Upper lobe of left lung (tissue), 4 donors: Measurements from ENCODE around the gene HJV.

ENCODE experiments used
- EP300 ChIP-seq, 4 donors: sonication (generic); formaldehyde crosslinking; IDR thresholded peaks; one replicate each; pipeline ENCODE4 v1.5.1; 2017; ENCODE audit warnings: antibody characterized with exemption in 4 of 4, control low read depth in 2 of 4
- POLR2A ChIP-seq, 4 donors: fragments of 450-650 bp; IDR thresholded peaks; one replicate each; pipeline ENCODE4 v1.5.1; 2016 to 2017; ENCODE audit warnings: antibody characterized with exemption in 4 of 4, mild to moderate bottlenecking in 2 of 4
- POLR2AphosphoS5 ChIP-seq, 2 donors: sonication (generic); formaldehyde crosslinking; IDR thresholded peaks; one replicate each; pipeline ENCODE4 v1.5.1; 2017; ENCODE audit warnings: antibody characterized with exemption in 2 of 2
- TF ChIP-seq, protein P1 (sequence below), 6 experiments: fragments of 450-650 bp in 4 of 6; fragments of 200-600 bp in 2 of 6; sonication (generic) in 2 of 6; IDR thresholded peaks; one replicate each; pipeline ENCODE4 v1.5.1; 2016 to 2019; ENCODE audit warnings: antibody characterized with exemption in 6 of 6

DNA sequence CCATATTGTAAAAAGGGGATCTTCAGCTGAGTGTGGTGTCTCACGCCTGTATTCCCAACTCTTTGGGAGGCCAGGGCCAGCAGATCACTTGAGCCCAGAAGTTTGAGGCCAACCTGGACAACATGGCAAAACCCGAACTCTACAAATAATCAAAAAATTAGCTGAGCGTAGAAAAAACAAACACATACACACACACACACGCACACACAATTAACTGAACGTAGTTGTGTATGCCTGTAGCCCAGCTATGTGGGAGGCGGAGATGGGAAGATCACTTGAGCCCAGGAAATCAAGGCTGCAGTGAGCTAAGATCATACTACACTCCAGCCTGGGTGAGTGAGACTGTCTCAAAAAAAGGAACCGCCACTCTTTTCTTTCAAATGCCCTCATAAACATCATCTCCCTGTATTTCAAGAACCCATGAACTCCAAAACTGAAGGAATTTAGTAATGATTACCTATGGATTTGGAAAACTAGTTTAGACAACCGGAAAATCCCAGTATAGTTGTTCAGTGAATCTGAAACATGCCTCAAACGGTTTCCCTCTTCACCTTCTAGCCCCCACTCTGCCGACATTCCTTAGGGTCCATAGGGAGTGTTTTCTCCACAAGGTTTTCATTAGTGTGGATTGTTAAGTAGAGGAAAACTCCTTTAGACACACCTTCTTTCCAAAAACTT is 29.7 kb downstream of the HJV start:
- TF ChIP-seq POLR2A (IDR thresholded peaks at IDR 0.05) (peak in 3 of 4 donors; percentile 31 to 80 (median 39)), POLR2AphosphoS5 (IDR thresholded peaks at IDR 0.05) (peak; percentile 70 to 95), EP300 (IDR thresholded peaks at IDR 0.05) (no peak)
- TF ChIP-seq, protein P1, sequence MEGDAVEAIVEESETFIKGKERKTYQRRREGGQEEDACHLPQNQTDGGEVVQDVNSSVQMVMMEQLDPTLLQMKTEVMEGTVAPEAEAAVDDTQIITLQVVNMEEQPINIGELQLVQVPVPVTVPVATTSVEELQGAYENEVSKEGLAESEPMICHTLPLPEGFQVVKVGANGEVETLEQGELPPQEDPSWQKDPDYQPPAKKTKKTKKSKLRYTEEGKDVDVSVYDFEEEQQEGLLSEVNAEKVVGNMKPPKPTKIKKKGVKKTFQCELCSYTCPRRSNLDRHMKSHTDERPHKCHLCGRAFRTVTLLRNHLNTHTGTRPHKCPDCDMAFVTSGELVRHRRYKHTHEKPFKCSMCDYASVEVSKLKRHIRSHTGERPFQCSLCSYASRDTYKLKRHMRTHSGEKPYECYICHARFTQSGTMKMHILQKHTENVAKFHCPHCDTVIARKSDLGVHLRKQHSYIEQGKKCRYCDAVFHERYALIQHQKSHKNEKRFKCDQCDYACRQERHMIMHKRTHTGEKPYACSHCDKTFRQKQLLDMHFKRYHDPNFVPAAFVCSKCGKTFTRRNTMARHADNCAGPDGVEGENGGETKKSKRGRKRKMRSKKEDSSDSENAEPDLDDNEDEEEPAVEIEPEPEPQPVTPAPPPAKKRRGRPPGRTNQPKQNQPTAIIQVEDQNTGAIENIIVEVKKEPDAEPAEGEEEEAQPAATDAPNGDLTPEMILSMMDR (IDR thresholded peaks at IDR 0.05) = no peak
